HEK293 (cell line): ENCODE measurements around the gene HIGD1A.

Experiments
- CTCF ChIA-PET: fragments of 350-600 bp; formaldehyde crosslinking; extraction: SDS; loops from one replicate; lab custom pipeline; 2021; ENCODE audit warnings: antibody characterized with exemption; lab: Yijun Ruan, JAX
- POLR2A ChIA-PET: fragments of 300-600 bp; formaldehyde crosslinking; extraction: SDS; loops from one replicate; lab custom pipeline; 2020; ENCODE audit warnings: antibody characterized with exemption, inconsistent platforms; lab: Yijun Ruan, JAX
- H3K27ac ChIP-seq: fragments of 200-500 bp; sonication (Bioruptor generic); 2 replicates; pipeline ENCODE4 v1.5.1; 2014; ENCODE audit warnings: low read depth, low read length, control low read depth, inconsistent platforms; ENCODE audit errors: extremely low read depth
- H3K36me3 ChIP-seq, 2 experiments: fragments of 200-500 bp in 1 of 2; sonication (Bioruptor generic) in 1 of 2; 1 replicate in 1 of 2; 2 replicates in 1 of 2; pipeline ENCODE4 v1.5.1; 2014 to 2017; ENCODE audit warnings: inconsistent platforms in 2 of 2, low read length in 2 of 2; ENCODE audit not compliant: control insufficient read depth in 2 of 2, insufficient read depth in 1 of 2
- H3K4me1 ChIP-seq: fragments of 200-500 bp; sonication (Bioruptor generic); 2 replicates; pipeline ENCODE4 v1.5.1; 2014; ENCODE audit warnings: mild to moderate bottlenecking, low read length, inconsistent platforms; ENCODE audit not compliant: control insufficient read depth, insufficient read depth
- H3K4me3 ChIP-seq: 2 replicates; pipeline ENCODE4 v1.5.1; 2011; ENCODE audit warnings: low read depth, mild to moderate bottlenecking, control low read depth, low read length, moderate library complexity
- H3K9me3 ChIP-seq: fragments of 200-500 bp; sonication (Bioruptor generic); 2 replicates; pipeline ENCODE4 v1.5.1; 2014; ENCODE audit warnings: low read depth, low read length, inconsistent platforms; ENCODE audit not compliant: control insufficient read depth, insufficient read depth
- GFI1B ChIP-seq: fragments of 450-650 bp; formaldehyde crosslinking; IDR thresholded peaks from 2 replicates; pipeline ENCODE4 v1.5.1; 2016; ENCODE audit warnings: missing biosample characterization, missing genetic modification characterization
- KLF1 ChIP-seq: fragments of 450-650 bp; formaldehyde crosslinking; IDR thresholded peaks from 2 replicates; pipeline ENCODE4 v1.5.1; 2016; ENCODE audit warnings: missing biosample characterization, missing genetic modification characterization
- PRDM1 ChIP-seq: fragments of 450-650 bp; formaldehyde crosslinking; IDR thresholded peaks from 2 replicates; pipeline ENCODE4; 2016; ENCODE audit warnings: missing biosample characterization, missing genetic modification characterization
- YY1 ChIP-seq: fragments of 450-650 bp; formaldehyde crosslinking; IDR thresholded peaks from 2 replicates; pipeline ENCODE4 v1.5.1; 2018; ENCODE audit warnings: missing biosample characterization, missing genetic modification characterization
- ZBTB26 ChIP-seq: fragments of 450-650 bp; formaldehyde crosslinking; optimal IDR thresholded peaks from 2 replicates; pipeline ENCODE3; 2016; ENCODE audit warnings: missing biosample characterization, mild to moderate bottlenecking, missing genetic modification characterization
- ZBTB48 ChIP-seq: fragments of 450-650 bp; formaldehyde crosslinking; IDR thresholded peaks from 2 replicates; pipeline ENCODE4 v1.5.1; 2016; ENCODE audit warnings: missing biosample characterization, missing genetic modification characterization
- ZFHX2 ChIP-seq: fragments of 450-650 bp; formaldehyde crosslinking; conservative IDR thresholded peaks from 2 replicates; pipeline ENCODE4 v1.5.1; 2016; ENCODE audit warnings: missing biosample characterization, missing genetic modification characterization
- ZNF133 ChIP-seq: fragments of 450-650 bp; formaldehyde crosslinking; IDR thresholded peaks from 2 replicates; pipeline ENCODE4 v1.5.1; 2016; ENCODE audit warnings: missing biosample characterization, missing genetic modification characterization
- ZNF223 ChIP-seq: fragments of 450-650 bp; formaldehyde crosslinking; IDR thresholded peaks from 2 replicates; pipeline ENCODE4 v1.5.1; 2016; ENCODE audit warnings: missing biosample characterization, missing genetic modification characterization
- ZNF23 ChIP-seq: fragments of 450-650 bp; formaldehyde crosslinking; IDR thresholded peaks from 2 replicates; pipeline ENCODE4 v1.5.1; 2016; ENCODE audit warnings: missing biosample characterization, missing genetic modification characterization, borderline replicate concordance
- ZNF239 ChIP-seq: fragments of 450-650 bp; formaldehyde crosslinking; IDR thresholded peaks from 2 replicates; pipeline ENCODE4 v1.5.1; 2016; ENCODE audit warnings: missing biosample characterization, missing genetic modification characterization
- ZNF302 ChIP-seq: fragments of 450-650 bp; formaldehyde crosslinking; IDR thresholded peaks from 2 replicates; pipeline ENCODE4 v1.5.1; 2016; ENCODE audit warnings: missing biosample characterization, missing genetic modification characterization, low read depth
- ZNF350 ChIP-seq: fragments of 450-650 bp; formaldehyde crosslinking; IDR thresholded peaks from 2 replicates; pipeline ENCODE4 v1.5.0; 2017; ENCODE audit warnings: missing biosample characterization, mild to moderate bottlenecking, missing genetic modification characterization
- ZNF513 ChIP-seq: fragments of 450-650 bp; IDR thresholded peaks from 2 replicates; pipeline ENCODE4 v1.5.1; 2018; ENCODE audit warnings: missing biosample characterization, missing genetic modification characterization
- ZNF555 ChIP-seq: fragments of 450-650 bp; formaldehyde crosslinking; conservative IDR thresholded peaks from 2 replicates; pipeline ENCODE4 v1.5.1; 2017; ENCODE audit warnings: missing biosample characterization, mild to moderate bottlenecking, missing genetic modification characterization, inconsistent platforms
- ZNF626 ChIP-seq: fragments of 450-650 bp; sonication (Bioruptor Pico); formaldehyde crosslinking; IDR thresholded peaks from 2 replicates; pipeline ENCODE4 v1.5.1; 2018; ENCODE audit warnings: missing biosample characterization, missing genetic modification characterization, inconsistent platforms
- ZNF830 ChIP-seq: fragments of 450-650 bp; IDR thresholded peaks from 2 replicates; pipeline ENCODE4 v1.5.0; 2018; ENCODE audit warnings: missing biosample characterization, missing genetic modification characterization, low read depth, mild to moderate bottlenecking, moderate library complexity
- ZXDB ChIP-seq: fragments of 450-650 bp; formaldehyde crosslinking; IDR thresholded peaks from 2 replicates; pipeline ENCODE4 v1.5.1; 2016; ENCODE audit warnings: missing biosample characterization, missing genetic modification characterization
- TF ChIP-seq, protein P1 (sequence below): fragments of 450-650 bp; formaldehyde crosslinking; IDR thresholded peaks from 2 replicates; pipeline ENCODE4 v1.5.1; 2016; ENCODE audit warnings: missing biosample characterization, missing genetic modification characterization
- TF ChIP-seq, protein P2 (sequence below): fragments of 450-650 bp; IDR thresholded peaks from 2 replicates; pipeline ENCODE4 v1.5.1; 2018; ENCODE audit warnings: missing biosample characterization, mild to moderate bottlenecking, missing genetic modification characterization
- TF ChIP-seq, protein P3 (sequence below): fragments of 450-650 bp; formaldehyde crosslinking; IDR thresholded peaks from 2 replicates; pipeline ENCODE4 v1.5.1; 2017; ENCODE audit warnings: missing biosample characterization, missing genetic modification characterization

The HIGD1A gene

DNA sequence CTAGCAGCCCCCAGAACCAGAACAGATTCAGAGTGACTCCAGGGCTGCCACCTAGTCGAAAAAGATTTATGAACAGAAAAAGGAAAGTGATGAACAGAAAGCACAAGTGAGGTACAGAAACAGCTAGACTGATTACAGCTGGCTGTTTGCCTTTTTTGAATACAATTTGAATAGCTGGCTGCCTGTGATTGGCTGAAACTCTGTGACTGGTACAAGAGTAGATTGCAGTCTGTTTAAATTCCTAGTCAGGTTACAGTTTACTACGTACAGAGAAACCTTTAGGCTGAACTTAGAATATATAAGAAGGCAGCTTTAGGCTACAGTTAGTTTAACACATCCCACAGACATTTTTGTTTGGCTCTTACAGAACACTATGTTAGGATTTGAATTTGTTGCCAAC is 41.3 kb downstream of the HIGD1A start:
- H3K4me1 ChIP-seq, result no peaks in the 10 kb centered on the region
- no peak for TF ChIP-seq ZNF555 (tag by site-specific recombination)
- no peak for TF ChIP-seq GFI1B (tag by site-specific recombination)
- TF ChIP-seq ZNF223 (tag by site-specific recombination), result no peak
- no peak for TF ChIP-seq ZNF830
- TF ChIP-seq, protein P1, sequence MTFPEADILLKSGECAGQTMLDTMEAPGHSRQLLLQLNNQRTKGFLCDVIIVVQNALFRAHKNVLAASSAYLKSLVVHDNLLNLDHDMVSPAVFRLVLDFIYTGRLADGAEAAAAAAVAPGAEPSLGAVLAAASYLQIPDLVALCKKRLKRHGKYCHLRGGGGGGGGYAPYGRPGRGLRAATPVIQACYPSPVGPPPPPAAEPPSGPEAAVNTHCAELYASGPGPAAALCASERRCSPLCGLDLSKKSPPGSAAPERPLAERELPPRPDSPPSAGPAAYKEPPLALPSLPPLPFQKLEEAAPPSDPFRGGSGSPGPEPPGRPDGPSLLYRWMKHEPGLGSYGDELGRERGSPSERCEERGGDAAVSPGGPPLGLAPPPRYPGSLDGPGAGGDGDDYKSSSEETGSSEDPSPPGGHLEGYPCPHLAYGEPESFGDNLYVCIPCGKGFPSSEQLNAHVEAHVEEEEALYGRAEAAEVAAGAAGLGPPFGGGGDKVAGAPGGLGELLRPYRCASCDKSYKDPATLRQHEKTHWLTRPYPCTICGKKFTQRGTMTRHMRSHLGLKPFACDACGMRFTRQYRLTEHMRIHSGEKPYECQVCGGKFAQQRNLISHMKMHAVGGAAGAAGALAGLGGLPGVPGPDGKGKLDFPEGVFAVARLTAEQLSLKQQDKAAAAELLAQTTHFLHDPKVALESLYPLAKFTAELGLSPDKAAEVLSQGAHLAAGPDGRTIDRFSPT, result no peak
- no peak for TF ChIP-seq ZNF23 (tag by site-specific recombination)
- TF ChIP-seq, protein P2, sequence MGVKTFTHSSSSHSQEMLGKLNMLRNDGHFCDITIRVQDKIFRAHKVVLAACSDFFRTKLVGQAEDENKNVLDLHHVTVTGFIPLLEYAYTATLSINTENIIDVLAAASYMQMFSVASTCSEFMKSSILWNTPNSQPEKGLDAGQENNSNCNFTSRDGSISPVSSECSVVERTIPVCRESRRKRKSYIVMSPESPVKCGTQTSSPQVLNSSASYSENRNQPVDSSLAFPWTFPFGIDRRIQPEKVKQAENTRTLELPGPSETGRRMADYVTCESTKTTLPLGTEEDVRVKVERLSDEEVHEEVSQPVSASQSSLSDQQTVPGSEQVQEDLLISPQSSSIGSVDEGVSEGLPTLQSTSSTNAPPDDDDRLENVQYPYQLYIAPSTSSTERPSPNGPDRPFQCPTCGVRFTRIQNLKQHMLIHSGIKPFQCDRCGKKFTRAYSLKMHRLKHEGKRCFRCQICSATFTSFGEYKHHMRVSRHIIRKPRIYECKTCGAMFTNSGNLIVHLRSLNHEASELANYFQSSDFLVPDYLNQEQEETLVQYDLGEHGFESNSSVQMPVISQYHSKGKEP (tag by site-specific recombination), result no peak
- no peak for TF ChIP-seq ZNF350 (tag by site-specific recombination)
- no peak for TF ChIP-seq ZNF513 (tag by site-specific recombination)
- TF ChIP-seq, all 188 proteins: peak for 0
- POLR2A ChIA-PET, result no interaction called here
- H3K9me3 ChIP-seq, result no peaks in the 10 kb centered on the region
- CTCF ChIA-PET, result interaction anchor here (0.5 to 2.4 kb wide), 2 partner anchors 18 to 149 kb away, joined by 3 to 8 read pairs; no protein-coding TSS in a partner anchor
- H3K27ac ChIP-seq, result no peak overlapping the region
- no peaks in the 10 kb centered on the region for H3K36me3 ChIP-seq
- H3K4me3 ChIP-seq, result no peak overlapping the region

- H3K4me3 ChIP-seq, result no peak overlapping the region
- H3K4me1 ChIP-seq, result no peaks in the 10 kb centered on the region
- CTCF ChIA-PET, result interaction anchor here (0.6 to 2.4 kb wide), 4 partner anchors 18 to 1129 kb away, joined by 3 to 8 read pairs (median 4); no protein-coding TSS in a partner anchor
- no peaks in the 10 kb centered on the region for H3K9me3 ChIP-seq
- POLR2A ChIA-PET, result no interaction called here
- H3K27ac ChIP-seq, result no peak overlapping the region
- H3K36me3 ChIP-seq, result no peaks in the 10 kb centered on the region
- TF ChIP-seq ZNF626 (tag by site-specific recombination) (no peak), ZBTB26 (no peak), KLF1 (no peak), ZNF302 (tag by site-specific recombination) (no peak), YY1 (tag by site-specific recombination) (no peak), ZNF133 (tag by site-specific recombination) (no peak), PRDM1 (tag by site-specific recombination) (no peak), ZXDB (tag by site-specific recombination) (no peak), ZFHX2 (tag by site-specific recombination) (no peak), ZNF239 (tag by site-specific recombination) (no peak), ZBTB48 (no peak)
- TF ChIP-seq, protein P2 (tag by site-specific recombination), result no peak
- TF ChIP-seq, protein P1, result no peak
- TF ChIP-seq, protein P3, sequence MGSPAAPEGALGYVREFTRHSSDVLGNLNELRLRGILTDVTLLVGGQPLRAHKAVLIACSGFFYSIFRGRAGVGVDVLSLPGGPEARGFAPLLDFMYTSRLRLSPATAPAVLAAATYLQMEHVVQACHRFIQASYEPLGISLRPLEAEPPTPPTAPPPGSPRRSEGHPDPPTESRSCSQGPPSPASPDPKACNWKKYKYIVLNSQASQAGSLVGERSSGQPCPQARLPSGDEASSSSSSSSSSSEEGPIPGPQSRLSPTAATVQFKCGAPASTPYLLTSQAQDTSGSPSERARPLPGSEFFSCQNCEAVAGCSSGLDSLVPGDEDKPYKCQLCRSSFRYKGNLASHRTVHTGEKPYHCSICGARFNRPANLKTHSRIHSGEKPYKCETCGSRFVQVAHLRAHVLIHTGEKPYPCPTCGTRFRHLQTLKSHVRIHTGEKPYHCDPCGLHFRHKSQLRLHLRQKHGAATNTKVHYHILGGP (tag by site-specific recombination), result no peak
Observed at GRCh38 chr3:42762046-42762724, 42.1 kb downstream of the HIGD1A start.
